ENCODE data around the gene RBM7.

RBM7 gene, protein sequence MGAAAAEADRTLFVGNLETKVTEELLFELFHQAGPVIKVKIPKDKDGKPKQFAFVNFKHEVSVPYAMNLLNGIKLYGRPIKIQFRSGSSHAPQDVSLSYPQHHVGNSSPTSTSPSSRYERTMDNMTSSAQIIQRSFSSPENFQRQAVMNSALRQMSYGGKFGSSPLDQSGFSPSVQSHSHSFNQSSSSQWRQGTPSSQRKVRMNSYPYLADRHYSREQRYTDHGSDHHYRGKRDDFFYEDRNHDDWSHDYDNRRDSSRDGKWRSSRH

DNA sequence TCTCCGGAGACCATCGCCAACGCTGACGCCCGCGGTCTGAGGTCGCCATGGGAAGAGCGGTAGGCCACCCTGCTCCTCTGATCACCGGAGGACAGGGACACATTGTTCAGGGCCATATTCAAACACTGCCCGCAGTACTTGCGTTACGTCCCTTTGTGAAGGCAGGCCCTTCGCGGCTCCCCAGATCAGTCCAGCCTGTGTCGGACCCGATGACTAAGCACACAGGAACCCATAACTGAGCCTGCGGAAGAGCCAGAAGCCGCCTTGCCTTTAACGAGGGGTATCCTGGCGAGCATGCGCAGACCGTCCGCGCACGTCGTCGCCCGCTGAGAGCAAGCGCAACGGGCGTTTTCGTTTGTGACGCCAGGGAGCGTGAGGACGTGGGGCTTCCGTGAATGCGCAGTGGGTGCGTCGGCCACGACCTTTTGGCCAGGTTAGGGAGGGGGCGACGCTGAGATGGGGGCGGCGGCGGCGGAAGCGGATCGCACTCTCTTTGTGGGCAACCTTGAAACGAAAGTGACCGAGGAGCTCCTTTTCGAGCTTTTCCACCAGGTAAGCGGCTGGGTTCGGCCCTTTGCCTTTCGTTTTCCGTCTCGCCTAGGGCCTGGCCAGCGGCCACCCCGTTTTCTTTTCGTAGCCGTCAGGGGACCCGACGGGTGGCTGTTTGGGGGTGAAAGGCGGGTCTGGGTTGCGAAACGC is at the start of gene RBM7, which contains the start of gene C11orf71:
Gene RBM7 (plus strand): TSS at position 451 of the 699 bp plus-strand sequence. CDS start 6 bp downstream, at position 457.
Gene C11orf71 (minus strand): TSS at position 296 of the 699 bp plus-strand sequence. CDS start 180 bp downstream, at position 116.
- peak; percentile 95 for DNase-seq (ENCODE audit: low spot score)

DNA sequence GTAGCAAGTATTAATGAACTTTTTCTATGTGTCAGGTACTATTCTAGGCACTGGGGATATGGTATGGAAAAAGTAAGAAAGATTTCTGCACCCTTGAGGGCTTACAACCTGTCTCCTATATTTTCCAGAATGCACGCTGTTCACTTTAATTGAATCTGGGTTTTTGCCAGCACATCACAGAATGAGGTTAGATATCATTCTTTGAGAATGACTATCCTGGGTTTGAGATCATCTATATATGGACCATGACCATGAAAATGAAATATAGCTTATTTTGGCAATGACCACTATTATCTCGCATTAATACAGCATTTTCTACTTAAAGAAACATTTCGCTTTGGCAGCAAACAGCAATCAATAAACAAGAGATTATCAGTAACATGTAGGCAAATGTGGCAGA is 47.0 kb upstream of the RBM7 start:
- DNase-seq (ENCODE audit: low spot score), result no peak

DNA sequence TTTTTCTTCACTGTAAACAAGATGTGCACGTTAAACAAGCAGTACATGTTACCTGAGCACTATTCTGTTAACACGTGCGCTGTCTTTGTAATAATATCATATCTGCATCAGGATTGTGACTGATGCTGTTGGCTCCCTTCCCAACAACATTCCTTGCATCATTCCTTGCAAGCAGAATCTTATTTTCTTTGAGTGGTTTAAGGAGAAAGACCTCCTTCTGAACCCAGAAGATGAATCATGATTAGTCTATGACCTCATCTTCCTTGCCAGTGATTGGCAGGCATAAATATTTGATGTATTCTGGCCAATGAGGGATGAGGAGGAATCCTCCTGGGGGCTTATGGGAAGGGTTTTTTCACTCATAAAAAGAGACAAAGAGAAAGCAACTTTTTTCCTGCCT is 46.4 kb upstream of the RBM7 start:
- DNase-seq (ENCODE audit: low spot score), result no peak

DNA sequence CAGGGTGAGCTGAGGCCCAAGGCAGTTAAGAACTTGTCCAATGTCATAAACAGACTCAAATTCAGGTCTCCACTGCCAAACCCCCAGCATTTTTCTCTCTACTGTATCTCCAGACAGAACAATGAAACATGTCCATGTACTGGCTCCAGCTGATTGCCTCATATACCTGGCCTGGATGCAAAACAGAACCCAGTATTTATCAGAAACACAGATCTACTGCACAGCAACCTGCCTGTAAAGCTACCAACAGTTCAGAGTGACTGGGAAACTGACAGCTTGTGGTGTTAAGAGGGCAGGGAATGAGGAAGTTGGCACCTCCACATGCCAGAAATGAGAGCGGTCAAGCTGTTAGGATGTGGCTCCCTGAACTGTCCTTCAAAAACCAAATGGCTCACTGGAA is 41.8 kb upstream of the RBM7 start:
- no peak for DNase-seq (ENCODE audit: low spot score)

DNA sequence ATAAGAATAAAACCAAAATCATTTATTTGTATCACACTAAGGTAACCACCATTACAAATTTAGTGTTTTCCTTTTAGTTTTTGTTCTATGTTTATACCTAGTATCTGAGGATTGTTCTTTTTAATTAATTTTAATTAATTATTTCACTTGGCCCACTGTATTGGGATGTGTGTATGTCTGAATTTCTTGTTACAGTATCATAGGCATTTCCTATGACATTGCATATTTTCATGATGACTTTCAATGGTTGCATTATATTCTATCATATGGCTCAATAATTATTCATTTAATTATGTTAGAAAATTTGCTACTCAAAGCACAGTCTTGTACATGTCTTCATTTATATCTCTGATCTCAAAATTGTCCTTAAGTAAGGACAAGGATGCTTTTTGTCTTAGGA is 41.1 kb upstream of the RBM7 start:
- DNase-seq (ENCODE audit: low spot score), result no peak

DNA sequence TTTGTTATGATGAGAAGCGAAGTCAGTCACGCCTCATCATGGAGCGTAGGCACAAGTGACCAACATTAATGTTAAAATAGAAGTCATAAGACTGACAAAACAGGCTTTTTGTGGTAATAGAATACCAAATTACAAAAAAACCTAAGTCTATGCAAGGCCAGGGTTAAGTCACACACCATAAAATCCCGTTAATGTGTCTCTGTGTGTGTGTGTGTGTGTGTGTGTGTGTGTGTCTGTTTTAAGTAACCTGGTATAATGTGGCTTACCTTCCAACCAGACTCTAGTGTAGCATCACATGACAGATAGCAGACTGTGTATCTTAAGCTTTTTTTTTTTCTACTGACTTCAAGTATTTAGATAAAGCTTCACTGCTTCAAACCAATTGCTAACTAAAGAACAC is 38.1 kb upstream of the RBM7 start:
- DNase-seq (ENCODE audit: low spot score), result no peak

DNA sequence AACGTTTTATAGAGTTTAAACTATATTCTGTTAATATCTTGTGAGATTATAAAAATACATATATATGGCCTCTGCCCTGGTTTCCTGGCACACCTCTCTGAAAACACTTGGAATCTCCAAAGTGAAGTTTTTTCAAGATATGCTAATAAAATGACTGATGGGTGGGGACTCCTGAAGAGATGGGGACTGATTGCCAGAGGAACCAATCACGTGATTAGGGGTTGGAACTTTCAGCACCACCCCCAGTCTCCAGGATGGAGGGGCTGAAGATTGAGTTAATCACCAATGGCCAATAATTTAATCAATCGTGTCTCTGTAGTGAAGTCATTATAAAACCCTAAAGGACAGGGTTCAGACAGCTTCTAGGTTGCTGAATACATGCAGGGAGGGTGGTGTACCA is 37.5 kb upstream of the RBM7 start:
- no peak for DNase-seq (ENCODE audit: low spot score)

DNA sequence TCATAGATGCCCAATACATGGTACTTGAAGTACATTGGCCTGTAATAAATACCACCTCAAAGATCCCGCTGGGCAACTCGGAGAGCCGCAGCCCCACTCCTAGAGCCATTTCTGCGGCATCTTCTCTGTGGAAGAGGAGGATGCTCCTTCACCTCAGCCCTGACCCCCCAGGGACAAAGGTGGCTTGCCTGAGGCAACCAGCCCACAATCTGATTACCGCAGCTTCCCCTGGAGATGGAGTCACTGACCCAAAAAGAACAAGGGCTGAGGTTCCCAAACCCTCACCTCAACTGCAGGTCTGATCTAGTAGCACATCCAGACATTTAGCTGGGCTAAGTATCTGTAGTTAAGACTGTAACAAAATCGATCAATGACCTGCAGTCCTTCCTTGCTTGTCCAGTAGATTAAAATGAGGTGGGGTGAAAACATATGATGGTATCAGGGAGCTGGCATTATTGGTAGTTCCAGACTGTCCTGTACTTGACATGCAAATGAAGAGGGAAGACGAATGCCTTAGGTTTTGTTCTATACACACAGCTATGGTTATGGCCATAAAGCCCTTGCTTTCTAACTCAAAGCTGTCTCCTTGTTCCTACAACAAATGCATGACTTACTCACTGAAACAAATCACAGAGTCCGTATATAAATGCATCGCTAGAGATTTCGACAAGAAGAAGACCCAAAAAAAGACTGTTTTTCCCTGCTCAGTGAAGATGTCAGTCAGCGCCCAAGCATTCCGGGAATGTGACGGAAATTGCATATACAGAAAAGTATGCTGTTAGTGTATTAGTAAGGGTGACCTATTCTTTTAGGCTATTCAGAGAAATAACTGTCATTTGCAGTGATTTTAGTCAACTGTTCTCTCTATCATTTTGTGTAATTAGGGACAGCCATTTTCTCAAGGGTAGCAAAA is 33.9 kb upstream of the RBM7 start:
- no peak for DNase-seq (ENCODE audit: low spot score)

DNA sequence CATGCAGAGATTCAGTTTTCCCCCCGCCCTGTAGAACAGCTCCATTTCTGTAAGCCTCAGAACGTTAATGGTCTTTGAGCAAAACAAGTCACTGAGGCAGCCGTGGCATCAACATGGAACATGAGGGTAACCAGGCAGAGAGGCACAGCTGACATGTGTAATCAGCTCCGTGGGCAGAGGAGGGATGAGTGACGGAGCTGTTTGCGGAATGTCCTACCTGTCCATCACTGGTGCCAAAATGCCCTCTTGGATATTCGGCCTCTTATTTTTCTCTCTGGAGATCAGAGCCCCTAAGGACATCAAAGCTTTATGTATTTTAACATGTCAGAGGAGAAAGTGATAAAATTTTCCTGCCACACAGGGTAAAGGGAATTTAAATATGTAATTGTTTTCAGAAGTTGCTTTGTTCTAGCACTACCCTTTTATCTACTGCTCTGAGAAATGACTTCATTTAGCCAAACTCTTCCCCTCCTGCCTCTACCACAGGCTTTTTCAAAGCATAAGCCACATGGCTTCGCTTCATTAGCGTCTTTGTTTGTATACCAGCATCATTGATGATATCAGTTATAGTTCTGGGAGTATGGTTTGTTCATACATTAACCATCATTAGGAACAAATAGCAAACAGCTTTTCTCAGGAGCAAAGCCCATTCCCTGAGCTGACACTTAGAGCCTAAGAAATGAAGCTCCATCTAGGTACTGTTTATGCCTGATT is 33.1 kb upstream of the RBM7 start:
- no peak for DNase-seq (ENCODE audit: low spot score)

DNA sequence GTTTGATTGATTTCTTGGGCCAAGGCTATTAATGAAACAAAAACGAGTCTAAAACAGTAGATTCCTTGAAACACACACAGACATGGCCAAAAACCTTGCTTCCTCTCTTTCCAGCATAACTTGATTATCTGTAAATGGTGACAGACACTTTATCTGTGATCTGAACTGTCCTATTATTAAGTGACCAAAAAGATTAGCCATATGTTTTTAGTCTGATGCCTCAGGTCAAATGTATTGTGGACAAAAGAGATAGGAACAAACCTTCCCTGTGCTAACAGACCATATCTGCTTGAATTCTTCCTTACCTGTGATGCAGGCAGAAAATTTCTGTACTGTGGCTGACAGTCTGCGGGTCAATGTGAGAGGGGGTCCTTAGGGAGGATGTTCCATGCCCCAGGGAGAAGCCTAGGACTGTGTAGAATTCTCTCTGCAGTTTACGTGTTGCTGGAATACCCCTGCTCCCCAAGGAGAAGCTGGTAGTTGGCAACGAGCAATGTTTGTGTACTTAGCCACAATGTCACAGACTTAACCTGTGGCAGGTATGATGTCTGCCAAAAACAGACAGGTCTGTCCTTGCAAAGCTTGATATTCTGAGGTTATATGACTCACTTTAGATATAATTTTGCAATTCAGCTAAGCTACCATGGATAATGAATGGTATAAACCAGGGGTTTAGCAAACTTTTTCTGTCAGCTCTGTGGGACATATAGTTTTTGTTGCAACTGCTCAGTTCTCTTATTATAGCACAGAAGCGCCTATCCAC is 31.4 kb upstream of the RBM7 start:
- no peak for DNase-seq (ENCODE audit: low spot score)

DNA sequence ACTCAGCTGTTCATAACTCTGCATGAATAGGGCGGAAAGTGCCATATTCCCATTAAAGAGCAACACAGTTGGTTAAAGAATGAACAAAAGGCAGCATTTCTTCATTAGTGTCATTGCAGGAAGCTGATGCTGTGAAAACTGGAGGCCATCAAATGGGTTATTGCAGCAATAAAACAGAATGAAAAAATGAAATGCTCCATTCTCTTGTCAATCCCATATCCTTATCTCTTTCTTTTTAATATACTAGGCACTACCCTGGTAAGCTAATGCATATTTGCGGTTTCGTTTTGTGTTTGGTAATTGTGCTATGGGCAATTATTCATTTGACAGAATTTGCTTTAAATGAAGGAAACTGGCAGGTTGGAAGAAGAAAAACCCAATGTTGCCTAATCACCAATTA is 25.4 kb upstream of the RBM7 start:
- no peak for DNase-seq (ENCODE audit: low spot score)

DNA sequence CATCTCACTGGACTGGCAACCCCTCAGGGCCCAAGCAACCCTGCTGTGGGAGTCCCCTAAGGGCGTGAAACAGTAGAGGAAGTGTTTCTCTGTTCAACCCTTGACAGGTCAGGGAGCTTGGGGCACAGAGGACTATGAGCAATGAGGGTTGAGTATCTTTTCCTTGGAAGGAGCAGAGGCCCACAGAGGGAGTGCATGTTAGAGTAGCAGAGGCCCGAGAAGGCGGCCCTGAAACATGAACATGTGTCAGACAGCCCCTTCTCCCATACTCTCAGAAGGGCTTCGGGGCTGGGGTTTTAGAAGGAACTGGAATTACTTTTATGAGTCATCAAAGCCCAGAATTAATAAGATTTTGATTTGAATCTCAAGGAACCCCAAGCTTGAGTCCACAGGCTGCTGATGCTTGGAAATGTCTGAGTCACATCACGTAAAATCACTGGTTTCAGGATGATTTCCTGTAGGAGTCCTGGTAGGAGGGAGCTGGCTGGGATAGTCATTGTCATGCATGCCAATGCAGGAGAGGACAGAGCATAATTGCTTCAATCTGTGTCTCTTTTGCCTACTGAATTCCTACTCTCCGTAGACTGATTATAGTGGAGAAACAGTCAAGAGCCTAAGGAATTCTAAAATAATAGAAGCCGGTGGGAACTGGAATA is 22.7 kb upstream of the RBM7 start:
- no peak for DNase-seq (ENCODE audit: low spot score)

DNA sequence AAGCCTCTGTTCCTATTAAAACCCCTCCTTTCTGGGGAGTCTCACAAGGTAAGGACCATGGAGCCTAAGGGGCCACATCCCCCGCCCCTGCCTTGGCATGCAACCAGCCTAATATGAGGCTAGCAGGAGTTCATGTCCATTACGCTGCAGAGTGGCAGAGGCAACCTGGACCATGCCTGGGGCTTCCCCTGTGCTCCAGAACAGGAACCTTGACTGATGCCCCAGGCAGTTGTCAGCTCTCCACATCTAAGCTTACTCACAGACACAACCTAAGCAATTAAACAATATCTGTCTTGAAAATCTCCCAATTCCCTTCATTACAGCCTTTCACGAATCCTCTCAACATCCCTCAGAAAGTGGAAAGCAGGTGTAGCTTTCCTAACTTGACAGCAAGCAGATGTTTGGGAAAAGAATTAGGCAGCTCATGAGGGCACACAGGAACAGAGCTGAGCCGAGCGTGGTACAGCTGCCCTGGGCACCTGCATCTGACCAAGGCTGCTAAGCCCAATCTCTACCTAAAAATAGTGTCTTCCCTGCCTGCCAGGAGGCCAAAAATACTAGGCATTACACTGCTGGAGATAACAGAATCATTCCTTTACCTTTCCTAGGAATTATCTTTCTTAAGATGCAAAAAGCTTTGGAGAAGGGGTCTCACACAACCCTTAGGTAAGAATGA is 20.9 kb upstream of the RBM7 start:
- no peak for DNase-seq (ENCODE audit: low spot score)

DNA sequence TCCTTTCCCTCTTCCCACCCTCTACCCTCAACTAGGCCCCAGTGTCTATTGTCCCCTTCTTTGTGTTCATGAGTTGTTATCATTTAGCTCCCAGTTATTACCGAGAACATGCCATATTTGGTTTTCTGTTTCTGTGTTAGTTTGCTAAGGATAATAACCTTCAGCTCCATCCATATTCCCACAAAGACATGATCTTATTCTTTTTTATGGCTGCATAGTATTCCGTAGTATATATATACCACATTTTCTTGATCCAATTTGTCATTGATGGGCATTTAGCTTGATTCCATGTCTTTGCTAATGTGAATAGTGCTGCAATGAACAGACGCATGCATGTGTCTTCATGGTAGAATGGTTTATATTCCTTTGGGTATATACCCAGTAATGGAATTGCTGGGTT is 18.0 kb upstream of the RBM7 start:
- DNase-seq (ENCODE audit: low spot score), result no peak

DNA sequence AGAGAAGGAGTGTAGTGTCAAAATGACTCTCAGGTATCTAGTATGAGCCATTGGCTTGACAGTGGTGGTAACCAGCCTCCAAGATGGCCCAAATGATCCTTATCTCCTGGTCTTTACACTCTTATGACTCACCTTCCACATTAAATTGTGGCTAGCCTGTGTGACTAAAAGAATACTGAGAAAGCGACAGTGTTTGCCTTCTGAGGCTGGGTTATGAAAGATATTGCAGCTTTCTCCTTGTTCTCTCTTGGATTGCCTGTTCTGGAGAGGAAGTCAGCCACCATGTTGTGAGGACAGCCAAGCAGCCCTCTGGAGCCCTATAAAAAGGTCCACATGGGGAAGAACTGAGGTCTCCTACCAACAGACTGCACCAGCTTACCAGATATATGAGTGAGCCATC is 16.0 kb upstream of the RBM7 start:
- no peak for DNase-seq (ENCODE audit: low spot score)

DNA sequence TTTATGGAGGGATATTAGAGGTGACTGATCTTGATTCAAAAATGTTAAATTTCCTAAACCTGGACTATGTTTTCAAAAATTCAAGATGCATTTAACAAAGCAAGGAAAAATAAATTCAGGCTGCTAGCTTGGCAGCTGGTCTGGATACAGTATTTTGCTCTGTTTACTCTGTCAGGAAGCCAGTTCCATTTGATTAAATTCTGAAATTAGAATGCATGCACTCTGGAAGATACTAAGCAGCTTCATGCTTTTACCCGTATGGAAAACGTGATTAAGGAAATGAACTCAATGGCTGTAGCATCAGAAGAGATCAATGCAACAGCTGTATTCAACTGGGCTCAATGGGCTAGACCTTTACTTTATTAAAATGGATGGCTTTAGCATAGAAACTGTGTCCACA is 14.3 kb upstream of the RBM7 start:
- DNase-seq (ENCODE audit: low spot score), result no peak

DNA sequence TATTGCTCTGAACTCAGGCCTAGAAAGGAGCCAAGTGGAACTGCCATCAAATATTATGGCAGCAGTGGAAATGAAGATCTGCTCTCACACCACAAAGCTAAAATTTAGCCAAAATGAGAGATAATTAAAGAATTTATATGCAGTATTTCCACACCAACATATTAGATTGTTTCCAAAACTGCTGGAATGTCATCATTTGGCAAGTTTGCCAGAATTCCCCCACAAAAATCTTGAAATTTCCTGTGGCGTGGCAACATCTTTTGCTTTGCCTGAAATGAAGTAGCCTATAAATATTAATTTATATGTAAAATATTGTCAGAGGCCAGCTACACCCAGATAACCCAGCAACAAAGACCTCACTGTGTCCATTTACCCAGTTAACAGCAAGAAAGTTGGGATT is 13.9 kb upstream of the RBM7 start:
- DNase-seq (ENCODE audit: low spot score), result no peak

DNA sequence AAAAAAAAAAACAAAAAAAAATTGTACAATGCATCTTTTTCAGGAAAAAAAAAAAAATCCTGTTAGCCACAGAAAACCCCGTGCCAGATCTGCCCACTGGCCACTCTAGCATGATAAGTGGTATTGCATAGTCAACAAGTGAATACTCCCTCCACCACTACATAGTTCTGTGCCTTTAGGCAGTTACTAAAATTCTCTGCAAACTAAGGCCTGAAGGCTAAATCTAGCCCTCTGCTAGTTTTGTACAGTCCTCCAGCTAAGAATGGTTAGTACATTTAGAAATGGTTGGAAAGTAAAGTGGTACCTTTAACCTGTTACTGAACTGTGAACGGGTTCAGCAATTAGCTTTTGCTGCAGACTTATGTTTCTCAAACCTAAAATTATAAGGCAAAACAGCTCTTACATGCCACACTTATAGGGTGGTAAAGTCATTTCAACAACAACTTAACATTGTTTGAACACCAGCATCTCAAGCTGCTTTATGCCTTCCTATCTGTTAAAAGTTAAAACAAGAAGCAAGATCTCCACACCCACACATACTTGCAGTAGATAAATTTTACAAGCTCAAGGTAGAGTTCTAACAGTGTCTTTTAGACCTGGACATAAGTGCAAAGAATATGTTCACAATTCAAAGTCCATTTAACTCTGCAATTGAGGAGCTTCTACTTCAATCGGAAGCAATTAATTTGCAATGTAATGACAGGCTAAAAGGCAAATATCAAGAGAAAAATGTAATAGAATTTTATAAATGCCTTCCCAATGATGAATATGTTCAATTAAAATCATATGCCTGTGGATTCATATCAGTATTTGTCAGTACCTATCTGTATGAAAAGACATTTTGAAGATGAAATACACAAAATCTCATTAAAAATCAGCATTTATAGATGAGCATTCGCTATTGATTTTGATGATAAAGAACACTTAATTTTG is 7.5 kb upstream of the RBM7 start:
- no peak for DNase-seq (ENCODE audit: low spot score)

DNA sequence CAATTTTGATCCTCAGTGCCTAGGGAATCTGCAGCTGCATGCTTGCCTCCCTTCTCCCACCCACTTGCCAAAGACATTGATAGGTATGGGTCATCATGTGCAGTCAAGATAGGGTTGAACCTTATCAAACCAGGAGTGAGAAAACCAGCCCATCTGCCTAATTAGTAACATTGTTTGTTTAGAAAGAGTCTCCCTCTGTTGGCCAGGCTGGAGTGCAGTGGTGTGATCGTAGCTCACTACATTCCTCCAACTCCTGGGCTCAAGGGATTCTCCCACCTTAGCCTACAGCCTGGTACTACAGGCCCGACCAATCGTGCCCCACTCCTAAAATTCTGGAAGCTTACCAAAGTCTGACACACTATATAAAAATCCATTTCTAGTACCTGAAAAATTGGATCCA is 4.7 kb upstream of the RBM7 start:
- DNase-seq (ENCODE audit: low spot score), result no peak
